Activated CD4-positive, alpha-beta T cell treated with anti-CD3 and anti-CD28 coated beads, Interleukin-2, amount 10 ng/mL, durations not matched to agents 7 days and 5 days (primary cell): ENCODE data around the gene DCBLD1. TPM values are rescaled to one million over a fixed set of nuclear protein-coding genes. Genes with fewer than 3 reads are reported as not detected.
"Not testable (repeated sequence)": the region's sequence is repeated elsewhere in the genome, so short reads cannot be mapped to it uniquely, and the experiment has no call there.

Experiments
- CTCF ChIA-PET: fragments of 350-600 bp; sonication (Branson Sonifier 250); formaldehyde crosslinking; loops from one replicate; lab custom pipeline; 2021; ENCODE audit warnings: antibody characterized with exemption; lab: Charles Lee
- POLR2A ChIA-PET: fragments of 350-600 bp; sonication (Branson Sonifier 250); formaldehyde crosslinking; loops from one replicate; lab custom pipeline; 2021; ENCODE audit warnings: antibody characterized with exemption; lab: Charles Lee
- DNase-seq: peaks from one replicate; pipeline ENCODE4 v3.0.0-alpha.2; 2020
- H3K27ac Mint-ChIP-seq: one replicate; pipeline ENCODE4 v1.8.0; 2021; ENCODE audit warnings: mild to moderate bottlenecking, moderate library complexity, mixed read lengths
- H3K27me3 Mint-ChIP-seq: one replicate; pipeline ENCODE4 v1.8.0; 2021; ENCODE audit warnings: mixed read lengths
- H3K36me3 Mint-ChIP-seq: one replicate; pipeline ENCODE4 v1.8.0; 2021; ENCODE audit warnings: low read depth, mixed read lengths
- H3K4me1 Mint-ChIP-seq: one replicate; pipeline ENCODE4 v1.8.0; 2021; ENCODE audit warnings: mixed read lengths
- H3K4me3 Mint-ChIP-seq: one replicate; pipeline ENCODE4 v1.8.0; 2021; ENCODE audit warnings: mild to moderate bottlenecking, moderate library complexity, mixed read lengths
- H3K9me3 Mint-ChIP-seq: one replicate; pipeline ENCODE4 v1.8.0; 2021; ENCODE audit warnings: mixed read lengths
- total RNA-seq, 2 experiments: library from RNA; stranded (reverse); gene quantifications; one replicate each; pipeline ENCODE4 v1.2.3, GENCODE V29; 2021

The DCBLD1 gene
- total RNA-seq, 2 experiments from 2014 or later, result 3.7 to 5.1 TPM

GRCh38 chr6:117456998-117457397 is 25.5 kb upstream of the DCBLD1 start:
- H3K27ac Mint-ChIP-seq, result no peak overlapping the region
- ChIA-PET CTCF (interaction anchor here (0.7 to 1.8 kb wide), 3 partner anchors 7 to 147 kb away, joined by 3 to 4 read pairs (median 3); no protein-coding TSS in a partner anchor), POLR2A (no interaction called here)
- no peaks in the 10 kb centered on the region for H3K9me3 Mint-ChIP-seq
- no peak for DNase-seq
- no peaks in the 10 kb centered on the region for H3K36me3 Mint-ChIP-seq
- H3K4me1 Mint-ChIP-seq, result no peaks in the 10 kb centered on the region
- peaks cover 23% of the 10 kb centered on the region for H3K27me3 Mint-ChIP-seq
- H3K4me3 Mint-ChIP-seq, result no peak overlapping the region

- Mint-ChIP-seq H3K27ac (no peak overlapping the region), H3K9me3 (no peaks in the 10 kb centered on the region), H3K4me1 (peaks cover 10% of the 10 kb centered on the region), H3K27me3 (peaks cover 21% of the 10 kb centered on the region), H3K4me3 (no peak overlapping the region), H3K36me3 (no peaks in the 10 kb centered on the region)
- no peak for DNase-seq
- ChIA-PET POLR2A (no interaction called here), CTCF (no interaction called here)
Observed at GRCh38 chr6:117459204-117459944, 23.1 kb upstream of the DCBLD1 start.

- no peaks in the 10 kb centered on the region for H3K36me3 Mint-ChIP-seq
- DNase-seq, result no peak
- H3K4me3 Mint-ChIP-seq, result no peak overlapping the region
- H3K27me3 Mint-ChIP-seq, result peaks cover 19% of the 10 kb centered on the region
- H3K9me3 Mint-ChIP-seq, result no peaks in the 10 kb centered on the region
- H3K4me1 Mint-ChIP-seq, result peaks cover 33% of the 10 kb centered on the region
- POLR2A ChIA-PET, result no interaction called here
- peak overlapping the region; percentile 28 for H3K27ac Mint-ChIP-seq
- CTCF ChIA-PET, result interaction anchor here (1.0 to 1.3 kb wide), 3 partner anchors 18 to 57 kb away, joined by 3 to 4 read pairs (median 3); no protein-coding TSS in a partner anchor
Observed at GRCh38 chr6:117463762-117464665, 18.5 kb upstream of the DCBLD1 start.

- Mint-ChIP-seq H3K4me3 (no peak overlapping the region), H3K36me3 (no peaks in the 10 kb centered on the region), H3K27ac (no peak overlapping the region), H3K4me1 (peaks cover 40% of the 10 kb centered on the region), H3K27me3 (peaks cover 19% of the 10 kb centered on the region), H3K9me3 (no peaks in the 10 kb centered on the region)
- DNase-seq, result no peak
- ChIA-PET POLR2A (no interaction called here), CTCF (interaction anchor here (1.0 to 1.3 kb wide), 4 partner anchors 15 to 56 kb away, joined by 3 to 5 read pairs (median 4); no protein-coding TSS in a partner anchor)
Observed at GRCh38 chr6:117464700-117465099, 17.8 kb upstream of the DCBLD1 start.

- ChIA-PET CTCF (interaction anchor here (0.6 to 1.3 kb wide), 3 partner anchors 9 to 16 kb away, joined by 3 to 5 read pairs (median 4); no protein-coding TSS in a partner anchor), POLR2A (no interaction called here)
- Mint-ChIP-seq H3K27me3 (peaks cover 19% of the 10 kb centered on the region), H3K36me3 (no peaks in the 10 kb centered on the region), H3K4me3 (no peak overlapping the region), H3K27ac (no peak overlapping the region), H3K4me1 (peaks cover 44% of the 10 kb centered on the region), H3K9me3 (no peaks in the 10 kb centered on the region)
- DNase-seq, result no peak
Observed at GRCh38 chr6:117465691-117466090, 16.8 kb upstream of the DCBLD1 start.

- CTCF ChIA-PET, result interaction anchor here (0.7 kb wide), 1 partner anchor 11 kb away, joined by 5 read pairs; no protein-coding TSS in a partner anchor
- no peak for DNase-seq
- Mint-ChIP-seq H3K27me3 (peaks cover 26% of the 10 kb centered on the region), H3K27ac (no peak overlapping the region), H3K36me3 (no peaks in the 10 kb centered on the region), H3K9me3 (no peaks in the 10 kb centered on the region), H3K4me1 (peaks cover 44% of the 10 kb centered on the region), H3K4me3 (no peak overlapping the region)
- POLR2A ChIA-PET, result no interaction called here
Observed at GRCh38 chr6:117467876-117468275, 14.6 kb upstream of the DCBLD1 start.

GRCh38 chr6:117468527-117468926 is 13.9 kb upstream of the DCBLD1 start:
- Mint-ChIP-seq H3K4me1 (peaks cover 42% of the 10 kb centered on the region), H3K27me3 (peaks cover 30% of the 10 kb centered on the region)
- H3K9me3 Mint-ChIP-seq, POLR2A ChIA-PET, H3K36me3 Mint-ChIP-seq, H3K27ac Mint-ChIP-seq, H3K4me3 Mint-ChIP-seq, DNase-seq: not testable (repeated sequence)
- CTCF ChIA-PET, result interaction anchor here (0.7 to 1.1 kb wide), 2 partner anchors 10 to 24 kb away, joined by 3 to 5 read pairs; no protein-coding TSS in a partner anchor

GRCh38 chr6:117469356-117469755 is 13.1 kb upstream of the DCBLD1 start:
- DNase-seq, result no peak
- POLR2A ChIA-PET, result no interaction called here
- peaks cover 38% of the 10 kb centered on the region for H3K27me3 Mint-ChIP-seq
- no peaks in the 10 kb centered on the region for H3K36me3 Mint-ChIP-seq
- H3K9me3 Mint-ChIP-seq, result no peaks in the 10 kb centered on the region
- CTCF ChIA-PET, result interaction anchor here (1.1 kb wide), 1 partner anchor 25 kb away, joined by 3 read pairs; no protein-coding TSS in a partner anchor
- H3K4me1 Mint-ChIP-seq, result peaks cover 34% of the 10 kb centered on the region
- H3K27ac Mint-ChIP-seq, result no peak overlapping the region
- no peak overlapping the region for H3K4me3 Mint-ChIP-seq

- Mint-ChIP-seq H3K36me3 (no peaks in the 10 kb centered on the region), H3K27me3 (peaks cover 38% of the 10 kb centered on the region), H3K4me1 (peaks cover 30% of the 10 kb centered on the region), H3K27ac (no peak overlapping the region), H3K9me3 (no peaks in the 10 kb centered on the region), H3K4me3 (no peak overlapping the region)
- no peak for DNase-seq
- POLR2A ChIA-PET, result no interaction called here
- CTCF ChIA-PET, result no interaction called here
Observed at GRCh38 chr6:117469791-117470190, 12.7 kb upstream of the DCBLD1 start.

GRCh38 chr6:117472667-117473066 is 9.8 kb upstream of the DCBLD1 start:
- H3K9me3 Mint-ChIP-seq, result no peaks in the 10 kb centered on the region
- no peak overlapping the region for H3K27ac Mint-ChIP-seq
- no peak overlapping the region for H3K4me3 Mint-ChIP-seq
- no peaks in the 10 kb centered on the region for H3K36me3 Mint-ChIP-seq
- H3K4me1 Mint-ChIP-seq, result peaks cover 13% of the 10 kb centered on the region
- POLR2A ChIA-PET, result no interaction called here
- CTCF ChIA-PET, result no interaction called here
- peaks cover 40% of the 10 kb centered on the region for H3K27me3 Mint-ChIP-seq
- DNase-seq, result no peak

GRCh38 chr6:117473401-117473800 is 9.1 kb upstream of the DCBLD1 start:
- Mint-ChIP-seq H3K36me3 (no peaks in the 10 kb centered on the region), H3K27me3 (peaks cover 44% of the 10 kb centered on the region), H3K9me3 (no peaks in the 10 kb centered on the region), H3K4me1 (peaks cover 13% of the 10 kb centered on the region), H3K27ac (no peak overlapping the region), H3K4me3 (no peak overlapping the region)
- no peak for DNase-seq
- CTCF ChIA-PET, result no interaction called here
- POLR2A ChIA-PET, result no interaction called here

- Mint-ChIP-seq H3K36me3 (no peaks in the 10 kb centered on the region), H3K4me1 (peaks cover 13% of the 10 kb centered on the region), H3K27ac (no peak overlapping the region), H3K9me3 (no peaks in the 10 kb centered on the region), H3K27me3 (peaks cover 60% of the 10 kb centered on the region), H3K4me3 (no peak overlapping the region)
- peak; percentile 45 for DNase-seq
- POLR2A ChIA-PET, result no interaction called here
- CTCF ChIA-PET, result interaction anchor here (0.9 to 1.4 kb wide), 2 partner anchors 10 to 28 kb away, joined by 3 to 5 read pairs; no protein-coding TSS in a partner anchor
Observed at GRCh38 chr6:117477988-117478852, 4.3 kb upstream of the DCBLD1 start.
